IPS-NIHi11 (cell line): ENCODE data around the gene CLASP2.
"Not testable (repeated sequence)": the region's sequence is repeated elsewhere in the genome, so short reads cannot be mapped to it uniquely, and the experiment has no call there.

ENCODE experiments used
- DNase-seq: peaks from one replicate; pipeline ENCODE4 v3.0.0; 2012; ENCODE audit warnings: mixed read lengths, low spot score

Gene CLASP2

GRCh38 chr3:33451994-33452393, 266.1 kb downstream of the CLASP2 start:
- not testable (repeated sequence) for DNase-seq

DNA sequence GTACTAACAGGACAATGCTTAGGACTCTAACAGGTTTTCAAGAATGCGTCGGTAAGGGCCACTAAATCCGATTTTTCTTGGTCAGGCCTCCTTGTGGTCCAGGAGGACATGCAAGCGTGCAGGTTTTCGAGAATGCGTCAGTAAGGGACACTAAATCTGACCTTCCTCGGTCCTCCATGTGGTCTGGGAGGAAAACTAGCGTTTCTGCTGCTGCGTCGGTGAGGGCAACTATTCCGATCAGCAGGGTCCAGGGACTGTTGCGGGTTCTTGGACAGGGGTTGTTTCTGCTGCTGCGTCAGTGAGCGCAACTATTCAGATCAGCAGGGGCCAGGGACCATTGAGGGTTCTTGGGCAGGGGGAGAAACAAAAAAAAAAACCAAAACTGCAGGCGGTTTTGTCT, 270.1 kb downstream of the CLASP2 start:
- no peak for DNase-seq

- DNase-seq, result not testable (repeated sequence)
Measured at GRCh38 chr3:33447256-33447625, 270.8 kb downstream of the CLASP2 start.
